K562 (cell line): ENCODE results near the gene PSMC1. TPM values are rescaled to one million over a fixed set of nuclear protein-coding genes. Genes with fewer than 3 reads are reported as not detected.

Experiments
- ATAC-seq: fragments of 200-7000 bp; cut with Tn5 transposase; 3 replicates; pipeline ENCODE4 v1.9.1; 2020; ENCODE audit warnings: moderate library complexity
- BruUV-seq: library from RNA; stranded (reverse); fragments of 400-500 nt; replicated peaks from 2 replicates; lab custom pipeline; 2021; lab: Mats Ljungman, UMichigan
- CTCF ChIA-PET: fragments of 300-600 bp; formaldehyde crosslinking; extraction: SDS; loops from one replicate; lab custom pipeline; 2021; ENCODE audit warnings: low intra/inter-chr PET ratio; lab: Yijun Ruan, JAX
- POLR2A ChIA-PET: fragments of 300-600, 350-650 bp; sonication (Branson Sonifier 250); formaldehyde crosslinking; extraction: SDS; loops from one replicate; lab custom pipeline; 2021; ENCODE audit warnings: antibody characterized with exemption, inconsistent platforms; lab: Yijun Ruan, JAX
- DNase-seq, 4 experiments: peaks; one replicate each; pipeline versions ENCODE4 v3.0.0 to v3.0.0-alpha.2; 2011 to 2018; ENCODE audit warnings: low spot score in 3 of 4, mixed read lengths in 3 of 4; ENCODE audit errors: extremely low read depth in 1 of 4
- FAIRE-seq: peaks from 2 replicates; lab custom pipeline; 2011; peaks lifted over from hg19 to GRCh38; lab: Jason Lieb, UNC
- H2AFZ ChIP-seq: 2 replicates; pipeline ENCODE4 v1.6.0; 2011; ENCODE audit warnings: low read depth, low read length, control low read depth, inconsistent platforms
- H3K27ac ChIP-seq: fragments of 200-600 bp; 3 replicates; pipeline ENCODE4 v1.8.0; 2011; ENCODE audit warnings: low read depth, mild to moderate bottlenecking, control low read depth, inconsistent platforms, low read length, moderate library complexity, mixed read lengths; ENCODE audit errors: extremely low read depth
- H3K27me3 ChIP-seq, 2 experiments: fragments of 300-600 bp in 1 of 2; 2 replicates in 1 of 2; 3 replicates in 1 of 2; pipeline versions ENCODE4 v1.6.0 to v1.8.0; 2011; ENCODE audit warnings: inconsistent platforms in 2 of 2, low read length in 2 of 2, mild to moderate bottlenecking in 1 of 2, mixed read lengths in 1 of 2, moderate library complexity in 1 of 2; ENCODE audit not compliant: control insufficient read depth in 2 of 2, insufficient read depth in 2 of 2
- H3K36me3 ChIP-seq: fragments of 300-600 bp; 3 replicates; pipeline ENCODE4 v1.8.0; 2011; ENCODE audit warnings: mild to moderate bottlenecking, low read length, inconsistent platforms; ENCODE audit not compliant: control insufficient read depth, insufficient read depth
- H3K4me1 ChIP-seq, 2 experiments: fragments of 200-600 bp in 1 of 2; replicated peaks in 1 of 2; 2 replicates in 1 of 2; 3 replicates in 1 of 2; pipeline versions ENCODE4 v1.5.1 to v1.8.0; 2011; ENCODE audit warnings: inconsistent platforms in 2 of 2, low read length in 2 of 2, mild to moderate bottlenecking in 1 of 2, mixed read lengths in 1 of 2, moderate library complexity in 1 of 2; ENCODE audit not compliant: control insufficient read depth in 2 of 2, insufficient read depth in 2 of 2
- H3K4me2 ChIP-seq: 2 replicates; pipeline ENCODE4 v1.6.1; 2011; ENCODE audit warnings: low read length, control low read depth, inconsistent platforms, mixed read lengths; ENCODE audit not compliant: insufficient read depth
- H3K4me3 ChIP-seq: fragments of 200-600 bp; sonication (generic), shearing (Covaris generic); 2 replicates; pipeline ENCODE4 v1.5.1; 2016; ENCODE audit warnings: control low read depth, inconsistent platforms
- H3K79me2 ChIP-seq: fragments of 200-600 bp; 3 replicates; pipeline ENCODE4 v1.8.0; 2011; ENCODE audit warnings: low read length, inconsistent platforms; ENCODE audit not compliant: control insufficient read depth, insufficient read depth
- H3K9ac ChIP-seq, 2 experiments: 2 replicates each; pipeline versions ENCODE4 v1.6.0 to v1.6.1; 2011; ENCODE audit warnings: low read depth in 2 of 2, low read length in 2 of 2, control low read depth in 1 of 2, inconsistent platforms in 1 of 2, mild to moderate bottlenecking in 1 of 2, mixed read lengths in 1 of 2; ENCODE audit not compliant: insufficient read depth in 1 of 2
- H3K9me1 ChIP-seq: one replicate; pipeline ENCODE4 v1.6.0; 2011; ENCODE audit warnings: inconsistent platforms, mild to moderate bottlenecking, low read length, moderate library complexity; ENCODE audit not compliant: control insufficient read depth, insufficient read depth
- H3K9me3 ChIP-seq: replicated peaks from 2 replicates; pipeline ENCODE4 v1.5.1; 2011; ENCODE audit warnings: low read depth, low read length, inconsistent platforms; ENCODE audit not compliant: control insufficient read depth, insufficient read depth
- H4K20me1 ChIP-seq: replicated peaks from 2 replicates; pipeline ENCODE4 v1.6.1; 2011; ENCODE audit warnings: low read length, inconsistent platforms, mixed read lengths; ENCODE audit not compliant: control insufficient read depth, insufficient read depth
- CUX1 ChIP-seq: fragments of 200-800 bp; sonication (Bioruptor generic); IDR thresholded peaks from 2 replicates; pipeline ENCODE4 v1.6.1; 2016; ENCODE audit warnings: missing genetic modification characterization, missing compliant biosample characterization
- HEY1 ChIP-seq: fragments of 250-450 bp; sonication (Bioruptor Pico); IDR thresholded peaks from 2 replicates; pipeline ENCODE4 v1.5.0; 2020; ENCODE audit warnings: mild to moderate bottlenecking, moderate library complexity, borderline replicate concordance
- HNRNPLL ChIP-seq: fragments of 200-400 bp; formaldehyde crosslinking; IDR thresholded peaks from 2 replicates; pipeline ENCODE4 v1.6.1; 2017; ENCODE audit warnings: low read length, low read depth, mild to moderate bottlenecking; ENCODE audit not compliant: poor library complexity, severe bottlenecking
- POLR2H ChIP-seq: IDR thresholded peaks from 2 replicates; pipeline ENCODE4 v1.6.1; 2016; ENCODE audit warnings: missing genetic modification characterization, low read depth, mild to moderate bottlenecking, control low read depth, missing compliant biosample characterization, moderate library complexity
- RBM34 ChIP-seq: fragments of 200-400 bp; formaldehyde crosslinking; IDR thresholded peaks from 2 replicates; pipeline ENCODE4 v1.6.1; 2018; ENCODE audit warnings: low read length, borderline replicate concordance; ENCODE audit not compliant: insufficient read depth
- WGBS: fragments of 100-300 bp; shearing (Covaris generic); methylation state at CpG from one replicate; pipeline ENCODE4 v1.1.6; 2016; ENCODE audit warnings: low coverage, mixed read lengths; ENCODE audit not compliant: insufficient coverage; ENCODE audit errors: missing lambda C conversion rate; 5-methylcytosine and 5-hydroxymethylcytosine counted together
- in situ Hi-C: fragments of 300-500 bp; cut with MboI; formaldehyde crosslinking; loops from 4 replicates; pipeline ENCODE4 v1.15.0; 2018; ENCODE audit warnings: inconsistent platforms, mixed read lengths
- intact Hi-C: fragments of 100-400 bp; cut with micrococcal nuclease; formaldehyde crosslinking; loops from 2 replicates; pipeline ENCODE4 v1.14.2; 2022
- polyA plus RNA-seq, 8 experiments: library from polyadenylated mRNA; depleted of rRNA in 4 of 8; stranded (reverse) in 5 of 8; unstranded in 3 of 8; fragments of >200 nt; fragmentation: Nextera tagmentation in 2 of 8; fragmentation: Illumina TruSeq in 1 of 8; extraction: Ambion mirVana in 2 of 8; extraction: Trizol in 1 of 8; gene quantifications; 2 replicates each; pipeline versions ENCODE4 v1.2.1 to v1.2.3, GENCODE V29; 2011 to 2014; ENCODE audit warnings: inconsistent platforms in 1 of 8, missing spikeins in 1 of 8
- total RNA-seq, 7 experiments: library from RNA; depleted of rRNA in 6 of 7; stranded (reverse); fragments of >200 nt in 6 of 7; fragmentation: Illumina TruSeq in 2 of 7; extraction: Trizol in 2 of 7; gene quantifications; 2 replicates each; pipeline versions ENCODE4 v1.2.1 to v1.2.3, GENCODE V29; 2011 to 2021; ENCODE audit warnings: low replicate concordance in 1 of 7
- TF ChIP-seq, protein P1 (sequence below): fragments of 150-350 bp; IDR thresholded peaks from 2 replicates; pipeline ENCODE4 v1.6.1; 2014; ENCODE audit warnings: low read depth, mild to moderate bottlenecking, low read length, borderline replicate concordance
- TF ChIP-seq, protein P2 (sequence below): IDR thresholded peaks from 3 replicates; pipeline ENCODE4 v1.6.1; 2011; ENCODE audit warnings: borderline replicate concordance, mild to moderate bottlenecking, moderate library complexity; ENCODE audit not compliant: insufficient read length; ENCODE audit errors: extremely low read depth
- TF ChIP-seq, protein P3 (sequence below): fragments of 450-650 bp; IDR thresholded peaks from 2 replicates; pipeline ENCODE4 v1.6.1; 2014; ENCODE audit warnings: low read depth, mild to moderate bottlenecking, moderate library complexity, borderline replicate concordance

The PSMC1 gene
- total and polyA plus RNA-seq, 9 of the 15 experiments (the other 6 are each of a cell fraction or from before 2014, with no cell fraction given) = 87.8 to 276 (median 165) TPM

GRCh38 chr14:90294872-90295271 is 38.5 kb downstream of the PSMC1 start:
- H3K9ac ChIP-seq = no peak overlapping the region
- CTCF ChIA-PET = no interaction called here
- H3K27ac ChIP-seq = no peak overlapping the region
- intact Hi-C loops = no loop called here
- no peaks in the 10 kb centered on the region for H3K27me3 ChIP-seq
- in situ Hi-C loops = no loop called here
- WGBS = 31% methylated on average over 2 of the region's 2 CpGs
- BruUV-seq = no TSS peak
- DNase-seq = no peak
- no peaks in the 10 kb centered on the region for H4K20me1 ChIP-seq
- no peak overlapping the region for H3K4me3 ChIP-seq
- H3K9me3 ChIP-seq = no peaks in the 10 kb centered on the region
- no peaks in the 10 kb centered on the region for H3K9me1 ChIP-seq
- no peak overlapping the region for H2AFZ ChIP-seq
- no peak overlapping the region for H3K4me2 ChIP-seq
- POLR2A ChIA-PET = no interaction called here
- FAIRE-seq = no peak
- peaks cover 45% of the 10 kb centered on the region; the same call in 2 of the 3 replicates for H3K36me3 ChIP-seq
- H3K4me1 ChIP-seq = no peaks in the 10 kb centered on the region
- no peak for ATAC-seq
- no peaks in the 10 kb centered on the region for H3K79me2 ChIP-seq
- TF ChIP-seq HNRNPLL (no peak), RBM34 (no peak), CUX1 (CRISPR knock-in tag) (no peak), HEY1 (CRISPR knock-in tag) (no peak), POLR2H (tag) (no peak)
- TF ChIP-seq, protein P1, sequence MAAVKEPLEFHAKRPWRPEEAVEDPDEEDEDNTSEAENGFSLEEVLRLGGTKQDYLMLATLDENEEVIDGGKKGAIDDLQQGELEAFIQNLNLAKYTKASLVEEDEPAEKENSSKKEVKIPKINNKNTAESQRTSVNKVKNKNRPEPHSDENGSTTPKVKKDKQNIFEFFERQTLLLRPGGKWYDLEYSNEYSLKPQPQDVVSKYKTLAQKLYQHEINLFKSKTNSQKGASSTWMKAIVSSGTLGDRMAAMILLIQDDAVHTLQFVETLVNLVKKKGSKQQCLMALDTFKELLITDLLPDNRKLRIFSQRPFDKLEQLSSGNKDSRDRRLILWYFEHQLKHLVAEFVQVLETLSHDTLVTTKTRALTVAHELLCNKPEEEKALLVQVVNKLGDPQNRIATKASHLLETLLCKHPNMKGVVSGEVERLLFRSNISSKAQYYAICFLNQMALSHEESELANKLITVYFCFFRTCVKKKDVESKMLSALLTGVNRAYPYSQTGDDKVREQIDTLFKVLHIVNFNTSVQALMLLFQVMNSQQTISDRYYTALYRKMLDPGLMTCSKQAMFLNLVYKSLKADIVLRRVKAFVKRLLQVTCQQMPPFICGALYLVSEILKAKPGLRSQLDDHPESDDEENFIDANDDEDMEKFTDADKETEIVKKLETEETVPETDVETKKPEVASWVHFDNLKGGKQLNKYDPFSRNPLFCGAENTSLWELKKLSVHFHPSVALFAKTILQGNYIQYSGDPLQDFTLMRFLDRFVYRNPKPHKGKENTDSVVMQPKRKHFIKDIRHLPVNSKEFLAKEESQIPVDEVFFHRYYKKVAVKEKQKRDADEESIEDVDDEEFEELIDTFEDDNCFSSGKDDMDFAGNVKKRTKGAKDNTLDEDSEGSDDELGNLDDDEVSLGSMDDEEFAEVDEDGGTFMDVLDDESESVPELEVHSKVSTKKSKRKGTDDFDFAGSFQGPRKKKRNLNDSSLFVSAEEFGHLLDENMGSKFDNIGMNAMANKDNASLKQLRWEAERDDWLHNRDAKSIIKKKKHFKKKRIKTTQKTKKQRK = no peak
- TF ChIP-seq, protein P2, sequence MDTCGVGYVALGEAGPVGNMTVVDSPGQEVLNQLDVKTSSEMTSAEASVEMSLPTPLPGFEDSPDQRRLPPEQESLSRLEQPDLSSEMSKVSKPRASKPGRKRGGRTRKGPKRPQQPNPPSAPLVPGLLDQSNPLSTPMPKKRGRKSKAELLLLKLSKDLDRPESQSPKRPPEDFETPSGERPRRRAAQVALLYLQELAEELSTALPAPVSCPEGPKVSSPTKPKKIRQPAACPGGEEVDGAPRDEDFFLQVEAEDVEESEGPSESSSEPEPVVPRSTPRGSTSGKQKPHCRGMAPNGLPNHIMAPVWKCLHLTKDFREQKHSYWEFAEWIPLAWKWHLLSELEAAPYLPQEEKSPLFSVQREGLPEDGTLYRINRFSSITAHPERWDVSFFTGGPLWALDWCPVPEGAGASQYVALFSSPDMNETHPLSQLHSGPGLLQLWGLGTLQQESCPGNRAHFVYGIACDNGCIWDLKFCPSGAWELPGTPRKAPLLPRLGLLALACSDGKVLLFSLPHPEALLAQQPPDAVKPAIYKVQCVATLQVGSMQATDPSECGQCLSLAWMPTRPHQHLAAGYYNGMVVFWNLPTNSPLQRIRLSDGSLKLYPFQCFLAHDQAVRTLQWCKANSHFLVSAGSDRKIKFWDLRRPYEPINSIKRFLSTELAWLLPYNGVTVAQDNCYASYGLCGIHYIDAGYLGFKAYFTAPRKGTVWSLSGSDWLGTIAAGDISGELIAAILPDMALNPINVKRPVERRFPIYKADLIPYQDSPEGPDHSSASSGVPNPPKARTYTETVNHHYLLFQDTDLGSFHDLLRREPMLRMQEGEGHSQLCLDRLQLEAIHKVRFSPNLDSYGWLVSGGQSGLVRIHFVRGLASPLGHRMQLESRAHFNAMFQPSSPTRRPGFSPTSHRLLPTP = no peak
- TF ChIP-seq, protein P3, sequence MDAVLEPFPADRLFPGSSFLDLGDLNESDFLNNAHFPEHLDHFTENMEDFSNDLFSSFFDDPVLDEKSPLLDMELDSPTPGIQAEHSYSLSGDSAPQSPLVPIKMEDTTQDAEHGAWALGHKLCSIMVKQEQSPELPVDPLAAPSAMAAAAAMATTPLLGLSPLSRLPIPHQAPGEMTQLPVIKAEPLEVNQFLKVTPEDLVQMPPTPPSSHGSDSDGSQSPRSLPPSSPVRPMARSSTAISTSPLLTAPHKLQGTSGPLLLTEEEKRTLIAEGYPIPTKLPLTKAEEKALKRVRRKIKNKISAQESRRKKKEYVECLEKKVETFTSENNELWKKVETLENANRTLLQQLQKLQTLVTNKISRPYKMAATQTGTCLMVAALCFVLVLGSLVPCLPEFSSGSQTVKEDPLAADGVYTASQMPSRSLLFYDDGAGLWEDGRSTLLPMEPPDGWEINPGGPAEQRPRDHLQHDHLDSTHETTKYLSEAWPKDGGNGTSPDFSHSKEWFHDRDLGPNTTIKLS = no peak
